GM18909 (cell line): ENCODE data around the gene CD36.

Experiments used
- ATAC-seq: cut with Tn5 transposase; IDR thresholded peaks from one replicate; pipeline ENCODE4 v1.9.1; 2021; ENCODE audit warnings: mild to moderate bottlenecking; ENCODE audit not compliant: unreplicated experiment, poor library complexity

Gene CD36

GRCh38 chr7:80686576-80686975, 48.1 kb downstream of the CD36 start:
- ATAC-seq: no peak

DNA sequence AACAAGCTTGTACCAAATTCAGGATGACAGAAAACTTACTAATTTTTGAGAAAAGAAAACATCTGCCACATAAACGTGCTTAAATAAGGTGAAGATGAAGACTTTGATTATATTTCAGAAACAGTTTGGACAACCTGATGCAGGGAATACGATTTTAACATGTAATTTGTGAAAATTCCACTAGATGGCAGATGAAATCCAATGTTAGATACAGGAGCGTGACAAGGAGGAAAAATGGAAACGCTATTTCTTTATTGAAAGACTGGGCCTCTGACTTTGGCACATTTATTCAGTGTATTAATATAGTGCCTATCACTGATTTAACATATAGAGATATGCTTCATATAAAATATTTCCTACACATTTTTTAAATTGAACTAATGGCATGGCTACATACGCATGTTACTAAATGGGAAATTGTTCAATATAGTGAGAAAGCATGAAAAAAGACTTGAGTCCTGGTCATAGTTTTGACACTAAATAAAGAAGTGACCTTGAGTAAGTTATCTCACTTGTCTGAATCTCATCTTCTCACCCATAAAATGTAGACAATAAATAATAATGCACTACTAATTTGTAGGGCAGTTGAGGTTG, 60.7 kb downstream of the CD36 start:
- ATAC-seq: peak; percentile 80

DNA sequence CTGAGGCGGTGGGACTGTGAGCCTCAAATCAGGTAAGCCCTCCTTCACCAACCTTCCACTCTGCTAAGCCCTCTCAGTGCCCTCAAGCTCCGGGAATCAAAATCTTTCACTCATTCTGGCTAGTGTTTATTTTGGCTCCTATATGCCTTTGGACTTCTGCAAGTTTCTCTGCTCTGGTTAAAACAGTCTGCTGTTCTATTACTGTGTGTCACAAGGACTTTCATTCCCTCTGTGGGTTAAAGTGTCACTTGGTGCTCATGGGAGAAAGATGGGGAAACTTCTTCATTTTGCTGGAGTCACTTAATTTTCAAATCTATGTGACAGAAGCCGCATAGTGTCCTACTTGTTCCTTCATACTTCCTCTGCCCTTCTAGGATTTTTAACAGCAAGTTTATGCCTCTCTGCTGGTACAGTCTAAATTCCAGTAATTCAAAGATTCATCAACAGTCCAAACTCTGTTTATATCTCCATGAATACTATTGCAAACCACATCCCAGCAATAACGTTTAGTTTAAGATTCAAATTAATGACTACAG, 61.3 kb downstream of the CD36 start:
- ATAC-seq: no peak

DNA sequence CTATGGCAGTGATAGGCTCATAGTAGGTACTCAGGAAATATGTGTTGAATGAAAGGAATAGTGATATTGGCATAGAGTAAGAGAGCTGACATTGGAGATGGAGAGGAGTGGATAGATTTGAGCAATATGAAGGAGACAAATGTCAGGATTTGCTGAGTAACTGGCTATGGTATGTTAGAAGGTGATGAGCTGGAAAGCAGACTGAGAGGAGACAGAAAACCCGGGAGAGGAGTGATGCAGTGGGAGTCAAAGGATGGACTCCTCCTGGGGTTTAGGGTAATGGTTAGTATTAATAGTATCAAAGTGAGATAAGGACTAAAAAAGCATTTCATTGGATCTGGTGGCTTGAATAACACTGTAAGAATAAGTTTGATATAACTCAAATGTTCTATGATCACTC, 64.8 kb downstream of the CD36 start:
- ATAC-seq: no peak

DNA sequence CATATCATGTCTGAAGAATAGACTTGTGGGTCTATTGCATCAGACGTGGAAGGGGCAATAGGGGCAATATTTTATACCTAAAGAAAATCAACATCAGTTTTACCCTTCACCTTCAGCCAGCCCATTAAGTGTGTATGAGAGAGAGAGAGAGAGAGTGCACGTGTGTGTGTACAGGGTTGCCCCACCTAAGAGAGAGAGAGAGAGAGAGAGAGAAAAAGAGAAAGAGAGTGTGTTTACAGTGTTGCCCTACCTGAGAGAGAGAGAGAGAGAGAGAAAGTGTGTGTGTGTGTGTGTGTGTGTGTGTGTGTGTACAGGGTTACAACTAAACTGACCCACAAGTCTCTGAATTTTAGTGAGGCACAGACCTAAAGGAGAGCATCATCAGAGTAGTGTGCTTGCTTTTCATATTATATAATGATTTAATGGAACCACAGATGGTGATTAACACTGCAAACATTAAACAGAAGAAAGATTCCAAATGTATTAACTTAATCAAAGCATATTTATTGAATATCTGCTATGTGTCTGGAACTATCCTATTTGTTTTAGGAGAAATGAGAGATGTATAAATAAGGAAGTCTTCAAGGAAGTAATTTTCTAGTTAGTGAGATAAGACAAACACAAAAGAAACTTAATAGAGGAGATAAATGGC, 66.8 kb downstream of the CD36 start:
- no peak for ATAC-seq

DNA sequence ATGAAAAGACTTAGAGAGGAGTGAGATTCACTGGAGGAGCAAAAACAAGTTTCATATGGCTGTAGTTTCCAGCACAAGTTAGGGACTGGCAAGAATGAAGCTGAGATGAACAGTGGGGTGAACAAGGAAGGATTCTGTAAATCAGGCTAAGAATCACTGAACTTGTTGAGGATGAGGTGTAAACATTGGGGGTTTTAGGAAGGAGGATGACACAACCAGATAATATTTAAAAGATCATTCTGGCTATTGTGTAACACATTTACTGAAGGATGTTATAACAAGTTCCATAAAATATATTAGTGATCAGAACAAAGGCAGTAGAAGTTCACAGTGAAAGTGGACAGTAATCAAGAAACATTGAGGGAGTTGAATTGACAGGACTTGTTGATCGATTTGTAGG, 68.9 kb downstream of the CD36 start:
- no peak for ATAC-seq

DNA sequence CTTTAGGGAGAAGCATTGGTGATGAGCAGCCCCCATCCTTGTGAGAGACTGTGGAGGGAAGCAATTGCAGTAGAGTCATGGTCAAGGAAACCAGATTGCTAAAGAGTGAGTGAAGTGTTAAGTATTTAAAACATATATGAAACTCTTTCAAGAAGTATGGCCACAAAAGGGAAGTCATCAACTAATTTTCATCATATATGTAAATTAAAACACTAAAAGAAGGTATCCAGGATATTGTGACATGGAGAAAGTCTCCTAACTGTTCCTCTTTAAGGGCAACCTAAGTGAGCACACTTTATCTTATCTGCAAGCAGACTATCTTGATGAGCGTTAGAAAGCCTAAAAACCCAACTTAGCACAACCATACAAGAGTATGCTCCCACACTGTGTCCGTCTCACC, 69.7 kb downstream of the CD36 start:
- no peak for ATAC-seq

- no peak for ATAC-seq
Observed at GRCh38 chr7:80711531-80711930, 73.1 kb downstream of the CD36 start.

DNA sequence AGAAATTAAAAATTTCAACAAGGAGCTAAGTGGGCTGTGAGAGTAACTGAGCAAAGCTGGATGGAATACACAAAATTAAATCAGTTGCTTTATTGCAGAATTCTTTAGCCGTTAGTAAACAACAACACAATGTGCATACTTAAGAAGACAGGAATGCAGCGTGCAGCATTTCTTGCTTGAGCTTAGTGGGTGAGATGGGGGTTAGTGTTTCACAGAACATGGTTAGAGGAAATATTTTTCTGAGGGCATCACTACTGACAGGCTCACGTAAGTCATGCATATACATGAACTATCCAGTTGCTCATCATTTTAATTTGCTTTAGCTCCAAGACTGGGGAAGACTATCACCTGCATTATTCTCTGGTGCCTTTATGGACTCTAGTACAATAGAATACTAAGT, 80.8 kb downstream of the CD36 start:
- no peak for ATAC-seq

- ATAC-seq: no peak
Observed at GRCh38 chr7:80720146-80720545, 81.7 kb downstream of the CD36 start.

DNA sequence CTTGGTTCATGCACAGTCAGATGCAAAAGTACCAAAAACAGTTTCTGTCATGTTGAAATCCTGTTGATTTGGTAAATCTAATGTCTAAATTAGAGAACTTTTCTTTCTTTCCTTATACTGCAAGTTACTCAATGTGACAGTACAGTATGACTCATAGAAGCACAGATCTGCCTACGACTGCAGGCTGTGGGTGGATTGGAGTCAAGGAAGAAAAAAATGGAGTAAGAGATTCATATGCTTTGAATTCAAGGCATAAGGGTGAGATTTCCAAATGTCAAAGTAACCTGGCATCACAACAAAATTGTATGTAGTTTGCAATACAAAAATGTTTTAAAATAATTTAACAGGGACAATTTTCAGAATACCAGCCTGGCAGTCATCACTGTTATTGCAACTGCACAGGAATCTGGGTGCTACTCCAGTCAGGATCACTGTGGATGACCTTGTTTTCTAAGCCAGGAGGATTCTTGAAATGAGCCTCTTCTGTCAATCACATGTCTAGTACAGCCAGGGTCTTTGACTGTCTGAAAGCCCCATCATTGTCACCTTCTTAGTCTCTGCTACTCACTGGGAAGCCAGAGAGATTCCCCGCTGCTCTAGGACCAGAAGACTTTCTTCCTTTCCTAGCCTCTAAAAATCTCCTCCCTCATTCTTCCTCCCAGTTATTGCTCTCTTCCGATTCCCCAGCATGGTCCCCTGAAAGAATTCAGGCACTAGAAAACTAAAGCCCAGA, 83.6 kb downstream of the CD36 start:
- ATAC-seq: no peak

DNA sequence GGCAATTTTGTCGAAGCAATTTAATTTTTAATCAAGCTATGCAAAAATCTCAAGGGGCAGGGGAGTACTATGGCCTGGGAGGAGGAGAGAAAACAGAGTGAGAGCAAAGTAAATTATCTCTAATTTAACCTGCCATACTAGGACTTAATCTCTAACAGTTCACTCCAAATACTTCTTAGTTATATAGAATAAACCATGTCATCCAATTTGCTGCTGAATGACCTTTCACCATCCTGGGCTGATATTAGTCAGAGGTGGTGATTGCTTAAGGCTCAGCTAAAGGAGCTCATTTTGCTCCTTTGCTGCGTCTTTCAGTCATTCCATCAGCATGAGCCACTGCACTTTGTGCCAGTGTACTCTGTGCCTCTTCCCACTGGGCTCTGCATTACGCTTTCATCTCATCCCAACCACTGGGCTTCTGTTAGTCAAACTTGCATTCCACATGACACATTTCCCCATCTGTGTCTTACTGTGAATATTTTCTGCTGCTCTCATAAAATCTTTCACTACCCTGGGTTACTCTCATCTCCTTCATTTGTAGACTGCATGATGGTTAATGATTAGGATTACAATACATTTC, 84.3 kb downstream of the CD36 start:
- ATAC-seq: no peak

- ATAC-seq: no peak
Observed at GRCh38 chr7:80724249-80724871, 85.9 kb downstream of the CD36 start.

GRCh38 chr7:80725181-80725611, 86.8 kb downstream of the CD36 start:
- ATAC-seq: no peak
